Astrocyte of the cerebellum (primary cell): ENCODE measurements around the gene PHF21A.
"Not testable (repeated sequence)": the region's sequence is repeated elsewhere in the genome, so short reads cannot be mapped to it uniquely, and the experiment has no call there.

Experiments
- DNase-seq: peaks from one replicate; pipeline ENCODE4 v3.0.0-alpha.2; 2011; ENCODE audit warnings: low read depth
- H3K4me3 ChIP-seq: 2 replicates; pipeline ENCODE4 v1.5.1; 2011; ENCODE audit warnings: mild to moderate bottlenecking, low read depth, low read length, moderate library complexity
- CTCF ChIP-seq: IDR thresholded peaks from 2 replicates; pipeline ENCODE4 v1.5.1; 2012; ENCODE audit warnings: low read length, low read depth, moderate library complexity, mild to moderate bottlenecking; ENCODE audit errors: missing control alignments
- in situ Hi-C: cut with HindIII; loops from 2 replicates; pipeline ENCODE4 v1.10.0; 2017; ENCODE audit warnings: low sequenced_read_pairs

Gene PHF21A

GRCh38 chr11:45905095-45905494 lies 216.2 kb downstream of the PHF21A start:
- in situ Hi-C loops, result no loop called here
- TF ChIP-seq CTCF, result no peak
- no peak for DNase-seq
- H3K4me3 ChIP-seq, result no peak overlapping the region

GRCh38 chr11:45904309-45904915 lies 216.8 kb downstream of the PHF21A start:
- in situ Hi-C loops, result no loop called here
- TF ChIP-seq CTCF, result no peak
- no peak overlapping the region for H3K4me3 ChIP-seq
- DNase-seq, result no peak

- no peak for DNase-seq
- in situ Hi-C loops, result no loop called here
- no peak for TF ChIP-seq CTCF
- no peak overlapping the region for H3K4me3 ChIP-seq
Observed at GRCh38 chr11:45902452-45903380, 218.5 kb downstream of the PHF21A start.

- in situ Hi-C loops, result no loop called here
- H3K4me3 ChIP-seq, result no peak overlapping the region
- TF ChIP-seq CTCF, result no peak
- DNase-seq, result no peak
Observed at GRCh38 chr11:45901626-45902025, 219.6 kb downstream of the PHF21A start.

- DNase-seq, result no peak
- peak overlapping the region; percentile 49 for H3K4me3 ChIP-seq
- TF ChIP-seq CTCF, result no peak
- in situ Hi-C loops, result no loop called here
Observed at GRCh38 chr11:45900916-45901617, 220.2 kb downstream of the PHF21A start.

- DNase-seq, in situ Hi-C loops: not testable (repeated sequence)
- peak overlapping the region; percentile 49 for H3K4me3 ChIP-seq
Observed at GRCh38 chr11:45900175-45900800, 221.0 kb downstream of the PHF21A start.
